Effector memory CD4-positive, alpha-beta T cell (primary cell): ENCODE results near the gene COL5A1.

Source experiments
- DNase-seq, 3 donors: peaks; one replicate each; pipeline ENCODE4 v3.0.0-alpha.2; 2020
- H3K27ac ChIP-seq: 2 replicates; pipeline ENCODE4 v1.7.0; 2013; ENCODE audit warnings: mild to moderate bottlenecking, low read length, moderate library complexity; ENCODE audit not compliant: insufficient read depth, poor library complexity, severe bottlenecking
- H3K27me3 ChIP-seq: replicated peaks from 2 replicates; pipeline ENCODE4 v1.7.0; 2013; ENCODE audit warnings: mild to moderate bottlenecking, low read length; ENCODE audit not compliant: insufficient read depth, control insufficient read depth, poor library complexity, severe bottlenecking
- H3K36me3 ChIP-seq: 2 replicates; pipeline ENCODE4 v1.7.0; 2013; ENCODE audit warnings: mild to moderate bottlenecking, low read length, moderate library complexity; ENCODE audit not compliant: control insufficient read depth, insufficient read depth
- H3K4me1 ChIP-seq: 2 replicates; pipeline ENCODE4 v1.7.0; 2013; ENCODE audit warnings: low read length, mild to moderate bottlenecking; ENCODE audit not compliant: control insufficient read depth, insufficient read depth, poor library complexity, severe bottlenecking
- H3K4me3 ChIP-seq: 2 replicates; pipeline ENCODE4 v1.7.0; 2013; ENCODE audit warnings: low read length, low read depth, mild to moderate bottlenecking; ENCODE audit not compliant: insufficient read depth, poor library complexity, severe bottlenecking
- H3K9me3 ChIP-seq: 2 replicates; pipeline ENCODE4 v1.7.0; 2013; ENCODE audit warnings: mild to moderate bottlenecking, low read length, moderate library complexity; ENCODE audit not compliant: control insufficient read depth

The COL5A1 gene

DNA sequence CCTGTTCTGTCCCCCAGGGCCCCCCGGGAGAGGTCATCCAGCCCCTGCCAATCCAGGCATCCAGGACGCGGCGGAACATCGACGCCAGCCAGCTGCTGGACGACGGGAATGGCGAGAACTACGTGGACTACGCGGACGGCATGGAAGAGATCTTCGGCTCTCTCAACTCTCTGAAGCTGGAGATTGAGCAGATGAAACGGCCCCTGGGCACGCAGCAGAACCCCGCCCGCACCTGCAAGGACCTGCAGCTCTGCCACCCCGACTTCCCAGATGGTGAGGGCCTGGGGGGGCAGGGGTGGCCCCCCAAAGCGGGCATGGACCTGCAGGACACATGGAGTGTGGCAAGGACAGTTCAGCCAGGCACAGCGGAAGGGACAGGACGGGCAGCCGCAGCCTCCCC is 183.0 kb downstream of the COL5A1 start:
- no peak for DNase-seq
- Histone ChIP-seq H3K4me3 (no peak overlapping the region), H3K4me1 (no peaks in the 10 kb centered on the region), H3K27ac (no peak overlapping the region), H3K27me3 (no peaks in the 10 kb centered on the region), H3K36me3 (no peaks in the 10 kb centered on the region), H3K9me3 (no peaks in the 10 kb centered on the region)

DNA sequence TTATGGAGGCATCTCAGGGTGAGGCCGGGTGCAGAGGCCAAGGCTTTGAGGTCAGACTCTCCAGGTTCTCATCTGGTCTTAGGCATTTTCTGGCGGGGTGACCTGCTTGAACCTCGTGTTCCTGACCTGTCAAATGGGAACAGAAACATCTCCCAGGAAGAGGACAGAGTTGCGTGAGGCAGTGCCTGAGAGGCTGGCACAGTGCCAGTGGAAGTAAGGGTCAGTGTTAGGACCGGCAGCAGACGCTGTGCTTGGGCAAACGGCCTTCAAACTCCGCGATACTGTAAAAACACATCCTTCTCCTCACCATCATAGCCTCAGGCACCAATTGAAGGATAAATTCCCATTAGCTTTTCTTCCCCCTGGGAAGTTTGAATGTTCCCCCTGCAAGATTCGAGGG is 183.4 kb downstream of the COL5A1 start:
- DNase-seq = no peak
- no peak overlapping the region for H3K4me3 ChIP-seq
- no peaks in the 10 kb centered on the region for H3K36me3 ChIP-seq
- no peaks in the 10 kb centered on the region for H3K27me3 ChIP-seq
- H3K4me1 ChIP-seq = no peaks in the 10 kb centered on the region
- H3K9me3 ChIP-seq = no peaks in the 10 kb centered on the region
- no peak overlapping the region for H3K27ac ChIP-seq

DNA sequence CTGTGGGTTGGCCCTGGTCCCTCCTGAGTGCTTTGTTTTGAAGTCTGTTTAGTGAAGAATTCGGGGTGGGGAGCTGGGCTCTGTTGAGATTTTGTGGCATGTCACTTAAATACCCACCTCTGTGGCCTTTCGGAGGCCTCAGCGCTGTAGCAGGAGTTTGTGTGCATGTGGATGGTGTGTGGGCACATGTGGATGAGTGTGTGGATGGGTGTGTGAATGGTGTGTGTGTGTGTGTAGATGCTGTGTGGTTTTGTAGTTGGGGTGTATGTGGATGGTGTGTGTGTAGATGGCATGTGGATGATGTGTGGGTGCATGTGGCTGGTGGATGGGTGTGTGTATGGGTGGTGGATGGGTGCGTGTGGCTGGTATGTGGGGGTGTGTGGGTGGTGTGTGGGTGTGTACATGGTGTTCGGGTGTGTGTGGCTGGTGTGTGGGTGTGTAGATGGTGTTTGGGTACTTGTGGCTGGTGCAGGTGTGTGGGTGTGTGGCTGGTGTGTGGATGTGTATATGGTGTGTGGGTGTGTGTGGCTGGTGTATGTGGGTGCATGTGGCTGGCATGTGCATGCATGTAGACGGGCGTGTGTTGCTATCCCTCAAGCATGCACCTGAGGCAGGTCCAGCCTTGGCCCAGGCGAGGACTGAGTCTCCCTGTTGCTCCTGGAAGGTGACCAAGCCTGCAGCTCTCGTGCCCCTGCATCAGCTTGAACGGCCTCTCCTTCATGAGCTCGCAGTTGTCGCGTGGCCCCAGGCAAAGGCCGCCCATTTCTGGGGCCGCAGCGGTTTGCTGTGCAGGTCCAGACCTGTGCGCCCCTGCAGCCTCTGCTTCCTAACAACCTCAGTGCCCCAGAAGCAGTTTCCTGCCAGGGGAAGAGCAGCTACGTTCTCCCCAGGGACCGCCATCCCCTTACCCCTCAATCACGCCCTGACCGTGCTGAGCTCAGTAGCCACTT is 185.0 kb downstream of the COL5A1 start:
- Histone ChIP-seq H3K4me1 (no peaks in the 10 kb centered on the region), H3K4me3 (no peak overlapping the region), H3K27me3 (no peaks in the 10 kb centered on the region), H3K27ac (no peak overlapping the region), H3K36me3 (no peaks in the 10 kb centered on the region), H3K9me3 (no peaks in the 10 kb centered on the region)
- no peak for DNase-seq

DNA sequence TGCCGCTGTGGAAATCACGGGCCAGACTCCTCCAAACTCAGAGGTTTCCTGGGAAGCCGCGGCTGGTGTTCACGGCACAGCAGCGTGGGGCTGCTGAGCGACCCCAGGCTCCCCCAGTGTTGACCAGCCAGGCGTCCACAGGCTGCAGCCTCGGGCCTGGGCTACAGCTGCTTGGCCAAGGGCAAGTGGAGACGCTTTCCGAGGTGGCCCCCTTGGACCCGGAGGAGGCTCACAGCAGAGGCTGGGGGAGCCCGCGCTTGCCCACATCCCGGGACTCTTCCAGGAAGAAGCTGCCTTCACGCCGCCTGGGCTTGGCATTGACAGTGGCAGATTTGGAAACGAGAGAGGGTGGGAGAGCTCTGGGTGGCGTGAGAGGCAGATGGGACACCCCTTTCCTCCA is 186.0 kb downstream of the COL5A1 start:
- no peaks in the 10 kb centered on the region for H3K9me3 ChIP-seq
- no peaks in the 10 kb centered on the region for H3K36me3 ChIP-seq
- no peaks in the 10 kb centered on the region for H3K4me1 ChIP-seq
- no peak for DNase-seq
- no peak overlapping the region for H3K4me3 ChIP-seq
- no peak overlapping the region for H3K27ac ChIP-seq
- H3K27me3 ChIP-seq = no peaks in the 10 kb centered on the region

DNA sequence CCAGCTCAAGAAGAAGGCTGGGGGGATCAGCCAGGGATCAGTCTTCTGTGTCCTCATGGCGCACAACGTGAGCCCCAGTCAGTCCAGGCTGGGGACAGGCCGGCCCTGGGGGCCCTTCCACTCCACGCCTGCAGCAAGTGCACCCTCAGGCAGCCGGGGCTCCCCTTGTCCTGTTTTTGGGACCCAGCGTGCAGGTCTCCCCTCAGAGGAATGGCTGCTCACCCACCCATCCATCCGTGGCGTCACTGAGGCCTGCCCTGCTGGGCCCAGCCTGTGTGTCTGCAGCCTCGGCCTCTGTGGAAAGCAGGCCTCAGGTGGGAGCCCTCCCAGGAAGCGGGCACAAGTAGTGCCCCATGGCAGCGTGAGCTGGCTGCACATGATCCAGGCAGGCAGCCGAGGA is 186.4 kb downstream of the COL5A1 start:
- Histone ChIP-seq H3K9me3 (no peaks in the 10 kb centered on the region), H3K36me3 (no peaks in the 10 kb centered on the region), H3K27me3 (no peaks in the 10 kb centered on the region), H3K27ac (no peak overlapping the region), H3K4me1 (no peaks in the 10 kb centered on the region), H3K4me3 (no peak overlapping the region)
- DNase-seq = no peak

DNA sequence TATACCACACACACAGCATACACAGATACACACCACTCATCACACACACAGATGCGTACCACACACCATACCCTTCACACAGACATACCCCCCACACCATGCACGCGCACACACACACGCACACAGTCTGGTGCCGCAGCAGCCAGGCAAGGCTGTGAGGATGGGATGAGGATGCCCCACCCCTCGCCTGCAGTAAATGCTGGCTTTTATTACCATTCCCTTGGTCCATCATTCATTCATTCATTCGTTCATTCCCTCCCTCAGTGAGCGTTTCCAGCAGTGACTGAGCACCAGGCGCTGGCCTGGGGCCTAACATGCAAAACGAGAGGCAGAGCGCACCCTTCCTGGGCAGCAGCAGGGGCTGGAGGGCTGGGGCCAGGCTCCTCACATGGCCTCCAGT is 187.3 kb downstream of the COL5A1 start:
- no peak for DNase-seq
- H3K4me3 ChIP-seq = no peak overlapping the region
- H3K36me3 ChIP-seq = no peaks in the 10 kb centered on the region
- H3K27ac ChIP-seq = no peak overlapping the region
- H3K4me1 ChIP-seq = no peaks in the 10 kb centered on the region
- no peaks in the 10 kb centered on the region for H3K27me3 ChIP-seq
- H3K9me3 ChIP-seq = no peaks in the 10 kb centered on the region

DNA sequence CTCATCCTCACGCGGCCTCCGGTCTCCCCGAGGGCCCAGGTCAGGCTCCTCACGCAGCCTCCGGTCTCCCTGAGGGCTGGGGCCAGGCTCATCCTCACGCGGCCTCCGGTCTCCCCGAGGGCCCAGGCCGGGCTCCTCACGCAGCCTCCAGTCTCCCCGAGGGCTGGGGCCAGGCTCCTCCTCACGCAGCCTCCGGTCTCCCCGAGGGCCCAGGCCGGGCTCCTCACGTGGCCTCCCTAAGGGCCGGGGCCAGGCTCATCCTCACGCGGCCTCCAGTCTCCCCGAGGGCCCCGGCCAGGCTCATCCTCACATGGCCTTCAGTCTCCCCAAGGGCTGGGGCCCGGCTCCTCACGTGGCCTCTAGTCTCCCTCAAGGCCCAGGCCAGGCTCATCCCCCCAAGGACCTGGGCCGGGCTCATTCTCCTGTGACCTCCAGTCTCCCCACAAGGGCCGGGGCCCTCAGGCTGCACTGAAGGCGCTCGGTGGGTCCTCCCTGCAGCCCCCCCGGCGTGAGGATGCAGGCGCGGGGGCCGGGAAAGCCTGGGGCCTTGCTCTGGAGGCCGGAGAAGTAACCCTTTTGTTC is 187.8 kb downstream of the COL5A1 start:
- no peak overlapping the region for H3K4me3 ChIP-seq
- H3K9me3 ChIP-seq = no peaks in the 10 kb centered on the region
- no peak overlapping the region for H3K27ac ChIP-seq
- H3K27me3 ChIP-seq = no peaks in the 10 kb centered on the region
- no peaks in the 10 kb centered on the region for H3K4me1 ChIP-seq
- no peak for DNase-seq
- H3K36me3 ChIP-seq = no peaks in the 10 kb centered on the region

DNA sequence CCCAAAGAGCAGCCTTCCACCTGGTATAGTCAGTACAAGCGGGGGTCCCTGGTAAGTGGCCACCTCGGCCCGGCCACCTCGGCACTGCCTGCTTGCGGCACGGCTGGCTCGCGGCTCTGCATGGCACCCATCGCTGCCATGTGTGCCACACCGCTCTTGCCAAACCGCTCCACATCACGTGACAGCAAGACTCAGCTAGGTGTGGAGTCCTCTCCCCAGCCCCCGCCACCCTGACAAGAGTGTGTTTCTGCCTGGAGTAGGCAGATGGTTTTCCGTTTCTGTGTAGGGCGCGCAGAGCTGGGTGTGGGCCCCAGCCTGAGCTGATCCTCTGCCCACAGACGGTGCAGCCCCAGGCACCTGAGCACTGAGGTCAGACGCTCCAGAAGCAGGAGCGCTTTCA is 188.5 kb downstream of the COL5A1 start:
- Histone ChIP-seq H3K4me3 (no peak overlapping the region), H3K27ac (no peak overlapping the region), H3K27me3 (no peaks in the 10 kb centered on the region), H3K4me1 (no peaks in the 10 kb centered on the region), H3K9me3 (no peaks in the 10 kb centered on the region), H3K36me3 (no peaks in the 10 kb centered on the region)
- no peak for DNase-seq

DNA sequence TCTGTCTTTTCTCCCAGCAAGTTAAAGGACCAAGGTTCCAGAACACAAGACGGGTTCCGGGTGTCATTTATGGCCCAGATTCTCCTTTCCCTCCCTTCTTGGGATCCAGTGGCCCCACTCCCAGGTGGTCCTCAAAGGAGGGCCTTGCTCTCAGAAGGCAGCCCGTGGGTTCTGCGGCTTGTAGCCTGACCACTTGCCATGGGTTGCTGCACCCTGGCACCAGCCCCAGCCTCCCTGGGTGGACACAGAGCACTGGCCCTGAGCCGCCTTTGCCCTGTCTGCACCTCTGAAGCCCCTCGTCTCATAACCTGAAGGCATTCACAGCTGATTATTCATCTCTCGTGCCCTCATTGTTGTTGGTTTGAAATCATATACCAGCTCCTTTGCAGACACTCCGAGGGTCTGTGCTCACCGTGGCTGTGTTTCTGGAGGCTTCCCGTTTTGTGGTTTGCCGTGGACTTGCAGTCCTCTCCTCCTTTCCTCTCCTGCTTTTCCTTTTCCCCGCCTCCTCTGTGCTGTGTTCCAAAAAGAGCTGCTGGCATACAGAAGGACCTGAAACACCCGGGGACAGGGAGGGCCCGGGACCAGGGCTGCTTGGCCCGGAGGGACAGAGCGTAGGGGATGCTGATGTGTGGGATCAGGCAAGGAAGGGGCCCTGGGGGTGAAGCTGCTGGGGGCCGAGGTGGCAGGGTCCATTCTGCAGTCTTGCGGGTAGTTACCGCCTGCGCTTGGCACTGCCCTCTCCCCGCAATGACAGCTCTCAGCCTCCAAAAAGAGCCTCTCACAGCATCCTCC is 189.5 kb downstream of the COL5A1 start:
- no peak for DNase-seq
- Histone ChIP-seq H3K27me3 (no peaks in the 10 kb centered on the region), H3K36me3 (no peaks in the 10 kb centered on the region), H3K4me3 (no peak overlapping the region), H3K27ac (no peak overlapping the region), H3K9me3 (no peaks in the 10 kb centered on the region), H3K4me1 (no peaks in the 10 kb centered on the region)

DNA sequence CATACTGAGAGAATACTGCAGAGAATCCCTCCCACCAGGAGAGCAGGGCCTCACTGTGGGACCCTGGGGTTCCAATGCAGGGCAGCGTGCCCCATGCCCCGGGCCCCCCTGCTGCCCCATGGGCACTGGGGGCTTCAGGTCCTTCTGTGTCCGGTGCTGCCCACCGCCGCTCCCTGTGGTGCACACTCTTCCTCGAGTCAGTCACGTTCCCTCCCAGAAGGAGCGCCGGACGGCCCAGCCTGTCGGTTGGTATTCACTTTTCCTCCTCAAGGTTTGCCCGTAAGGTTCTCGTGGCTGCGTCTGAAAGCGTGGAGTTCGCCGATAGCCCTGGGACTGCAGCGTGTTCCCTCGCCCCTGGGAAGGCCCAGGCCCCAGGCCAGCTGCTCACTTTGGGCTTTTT is 190.9 kb downstream of the COL5A1 start:
- no peak for DNase-seq
- H3K4me3 ChIP-seq = no peak overlapping the region
- no peaks in the 10 kb centered on the region for H3K27me3 ChIP-seq
- H3K36me3 ChIP-seq = no peaks in the 10 kb centered on the region
- no peaks in the 10 kb centered on the region for H3K9me3 ChIP-seq
- no peaks in the 10 kb centered on the region for H3K4me1 ChIP-seq
- H3K27ac ChIP-seq = no peak overlapping the region
